Left renal pelvis (tissue), 4 donors: ENCODE data around the gene TUBB4B. TPM values are rescaled to one million over a fixed set of nuclear protein-coding genes. Genes with fewer than 3 reads are reported as not detected.
"Not testable (repeated sequence)": the region's sequence is repeated elsewhere in the genome, so short reads cannot be mapped to it uniquely, and the experiment has no call there.

Source experiments
- DNase-seq, 4 donors: peaks; one replicate each; pipeline ENCODE4 v3.0.0-alpha.2; 2013; ENCODE audit warnings: low read depth in 4 of 4, low spot score in 3 of 4
- polyA plus RNA-seq, 4 donors: library from polyadenylated mRNA; unstranded; fragments of 120-200 nt; gene quantifications; one replicate each; pipeline ENCODE4 v1.2.1, GENCODE V29; 2013; ENCODE audit not compliant: insufficient read length in 4 of 4

Gene TUBB4B
- polyA plus RNA-seq, 4 donors: 149 to 396 (median 315) TPM

DNA sequence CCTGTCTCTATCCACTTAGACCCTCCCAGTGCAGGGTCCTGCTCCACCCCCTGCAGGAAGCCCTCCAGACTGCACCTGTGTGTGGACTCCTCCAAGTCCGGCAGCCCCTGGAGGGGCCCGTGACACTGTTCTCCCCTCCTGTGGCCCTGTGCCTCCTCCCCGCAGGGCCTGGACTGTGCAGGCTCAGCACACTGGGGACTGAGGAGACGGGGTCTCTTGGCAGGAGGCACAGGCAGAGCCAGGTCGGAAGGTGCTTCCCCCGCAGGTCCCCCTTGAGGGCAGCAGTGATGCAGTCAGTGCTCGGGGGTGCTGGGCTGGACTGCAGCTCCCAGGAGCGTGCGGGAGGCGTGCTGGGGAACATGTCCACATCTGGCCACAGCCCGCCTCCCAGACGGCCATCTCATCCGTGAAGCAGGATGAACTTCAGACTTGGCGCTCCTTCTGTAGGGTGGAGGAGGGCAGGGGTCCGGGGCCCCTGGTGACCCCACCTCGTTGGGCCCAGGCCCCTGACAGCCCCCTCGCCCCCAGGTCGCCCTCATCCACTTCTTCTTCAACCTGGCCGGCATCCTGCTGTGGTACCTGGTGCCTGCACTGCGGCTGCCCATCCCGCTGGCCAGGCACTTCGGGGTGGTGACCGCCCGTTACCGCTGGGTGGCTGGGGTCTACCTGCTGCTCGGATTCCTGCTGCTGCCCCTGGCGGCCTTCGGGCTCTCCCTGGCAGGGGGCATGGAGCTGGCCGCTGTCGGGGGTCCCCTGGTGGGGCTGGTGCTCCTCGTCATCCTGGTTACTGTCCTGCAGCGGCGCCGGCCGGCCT is 5.5 kb upstream of the TUBB4B start:
- no peak for DNase-seq

DNA sequence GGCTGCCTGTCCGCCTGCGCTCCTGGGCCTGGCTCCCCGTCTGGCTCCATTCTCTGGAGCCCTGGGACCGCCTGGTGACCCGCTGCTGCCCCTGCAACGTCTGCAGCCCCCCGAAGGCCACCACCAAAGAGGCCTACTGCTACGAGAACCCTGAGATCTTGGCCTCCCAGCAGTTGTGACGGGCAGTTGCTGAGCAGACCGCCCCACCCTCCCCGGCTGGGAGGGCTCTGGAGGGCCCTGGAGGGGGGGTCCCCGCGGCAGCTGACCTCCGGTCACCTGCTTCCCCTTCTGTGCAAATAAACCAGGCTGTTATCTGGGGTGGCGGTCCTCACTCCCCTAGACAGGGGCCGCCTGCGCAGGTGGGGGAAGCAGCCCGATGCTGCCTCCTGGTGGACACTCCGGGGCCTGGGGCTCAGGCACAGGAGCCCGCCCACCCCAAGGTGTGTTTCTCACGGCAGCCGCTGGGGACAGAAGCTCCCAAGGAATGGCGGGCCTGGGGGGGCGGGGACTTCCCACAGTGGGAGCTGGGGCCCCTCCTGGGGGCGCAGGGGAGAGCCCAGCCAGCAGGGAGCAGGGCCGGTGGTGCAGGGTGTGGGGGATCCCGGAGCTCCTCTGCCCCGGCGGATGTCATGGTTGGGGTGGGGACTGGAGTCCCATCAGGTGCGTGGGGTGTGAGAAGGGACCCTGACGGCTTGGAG is 4.7 kb upstream of the TUBB4B start:
- peak; percentile 47 to 68 (median 58) for DNase-seq

DNA sequence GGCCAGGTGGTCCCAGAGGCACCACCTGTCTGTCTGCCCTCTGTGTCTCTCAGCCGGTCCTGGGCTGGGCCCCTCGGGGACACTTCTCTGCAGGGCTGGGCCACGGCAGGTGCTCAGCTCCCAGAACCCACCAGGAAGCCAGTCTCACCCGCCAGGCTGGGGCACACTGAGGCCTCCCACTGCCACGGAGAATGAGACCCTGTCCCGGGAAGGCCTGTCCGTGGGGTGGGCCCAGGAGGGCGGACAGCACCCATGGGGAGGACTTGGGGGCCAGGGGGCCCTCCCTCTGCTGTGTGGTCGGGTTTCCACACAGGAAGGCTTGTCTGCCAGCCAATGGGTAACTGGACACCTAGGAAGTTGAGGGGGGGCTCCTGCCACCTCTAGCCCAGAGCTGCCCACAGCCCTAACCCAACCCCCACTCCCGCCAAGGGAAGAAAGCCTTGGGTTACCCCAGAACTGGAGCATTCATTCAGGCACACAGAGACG is 4.1 kb upstream of the TUBB4B start:
- no peak for DNase-seq

DNA sequence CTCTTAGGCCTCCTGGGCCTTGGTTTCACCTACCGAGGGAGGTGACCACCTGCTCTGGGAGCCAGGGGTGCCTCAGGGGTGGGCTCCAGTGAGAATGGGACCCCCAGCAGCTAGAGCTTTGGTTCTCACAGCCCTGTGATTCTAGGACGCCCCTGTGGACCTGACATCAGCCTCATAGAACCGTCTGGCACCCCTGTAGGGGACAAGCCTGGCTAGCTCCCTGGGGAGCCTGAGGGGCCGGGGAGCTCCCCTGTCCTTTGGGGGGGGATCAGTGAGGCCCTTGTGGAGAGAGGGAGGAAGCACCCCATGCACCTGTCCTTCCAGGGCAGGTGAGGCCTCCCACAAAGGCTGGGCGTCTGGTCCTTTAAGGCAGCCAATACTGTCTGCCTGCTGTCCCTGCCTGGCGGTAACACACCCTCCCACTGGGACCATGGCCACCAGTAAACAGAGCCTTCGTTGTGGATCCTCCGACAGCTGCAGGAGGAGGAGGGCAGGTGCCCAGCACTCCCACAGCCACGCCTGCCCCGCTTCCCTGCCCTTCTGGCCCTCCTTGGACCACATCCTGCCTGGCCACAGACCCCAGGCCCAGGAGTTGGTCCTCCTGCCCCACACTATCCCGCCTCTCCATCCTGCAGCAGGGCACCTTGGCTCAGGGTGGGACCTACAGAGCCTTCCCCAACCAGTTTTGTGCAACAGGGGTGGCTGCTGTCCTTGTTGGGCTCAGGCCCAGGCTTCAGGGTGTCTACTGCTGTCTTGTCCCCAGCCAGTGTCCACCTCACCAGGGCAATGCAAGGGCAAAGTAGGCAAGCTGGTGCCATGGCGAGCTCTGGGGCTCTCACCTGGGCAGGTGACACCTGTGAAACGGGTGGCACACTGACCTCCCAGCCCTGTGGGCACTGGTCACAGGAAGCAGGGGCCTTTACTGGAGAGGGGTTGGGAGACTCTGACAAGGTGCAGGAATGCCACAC is 3.0 kb upstream of the TUBB4B start:
- DNase-seq: no peak

DNA sequence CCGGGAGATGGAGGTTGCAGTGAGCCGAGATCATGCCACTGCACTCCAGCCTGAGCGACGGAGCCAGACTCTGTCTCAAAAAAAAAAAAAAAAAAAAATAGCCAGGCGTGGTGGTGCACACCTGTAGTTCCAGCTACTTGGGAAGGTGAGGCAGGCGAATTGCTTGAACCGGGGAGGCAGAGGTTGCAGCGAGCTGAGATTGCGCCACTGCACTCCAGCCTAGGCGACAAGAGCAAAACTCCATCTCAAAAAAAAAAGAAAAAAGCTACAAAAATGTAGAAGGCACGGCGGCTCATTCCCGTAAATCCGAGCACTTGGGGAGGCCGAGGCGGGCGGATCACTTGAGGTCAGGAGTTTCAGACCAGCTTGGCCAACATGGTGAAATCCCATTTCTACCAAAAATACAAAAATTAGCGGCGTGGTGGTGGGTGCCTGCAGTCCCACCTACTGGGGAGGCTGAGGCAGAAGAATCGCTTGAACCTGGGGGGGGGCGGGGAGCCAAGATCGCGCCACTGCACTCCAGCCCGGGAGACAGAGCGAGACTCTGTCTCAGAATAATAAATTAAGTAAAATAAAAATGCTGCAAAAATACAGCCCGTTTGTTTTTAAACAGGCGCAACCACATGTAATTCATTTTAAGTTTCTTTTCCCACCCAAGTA is 1.4 kb upstream of the TUBB4B start:
- not testable (repeated sequence) for DNase-seq

DNA sequence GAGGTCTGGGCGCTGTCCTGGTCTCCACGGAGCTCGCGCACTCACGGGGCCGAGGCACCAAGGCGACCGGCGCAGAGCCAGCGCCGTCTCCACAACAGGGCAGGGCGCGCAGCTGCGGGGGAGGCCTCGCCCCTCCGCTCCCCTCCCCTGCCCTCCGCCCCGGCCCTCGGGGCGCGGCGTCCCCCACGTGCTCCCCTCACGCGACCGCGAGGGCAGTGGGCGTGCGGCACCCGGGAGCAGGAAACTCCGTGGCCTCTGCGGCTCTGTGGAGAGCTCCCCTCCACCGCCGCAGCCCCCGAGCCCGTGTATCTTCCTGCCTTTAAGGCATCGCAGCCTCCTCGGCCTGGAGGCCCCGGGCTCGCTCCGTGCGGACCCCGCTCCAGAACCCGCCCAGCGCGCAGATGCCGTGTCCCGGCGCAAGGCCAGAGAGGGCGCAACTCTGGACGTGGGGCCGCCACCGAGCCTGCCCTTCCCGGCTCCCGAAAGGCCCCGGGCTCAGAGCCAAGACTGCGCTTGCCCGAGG is 708 bp upstream of the TUBB4B start:
- peak in 1 of 4 donors; percentile 59 for DNase-seq

DNA sequence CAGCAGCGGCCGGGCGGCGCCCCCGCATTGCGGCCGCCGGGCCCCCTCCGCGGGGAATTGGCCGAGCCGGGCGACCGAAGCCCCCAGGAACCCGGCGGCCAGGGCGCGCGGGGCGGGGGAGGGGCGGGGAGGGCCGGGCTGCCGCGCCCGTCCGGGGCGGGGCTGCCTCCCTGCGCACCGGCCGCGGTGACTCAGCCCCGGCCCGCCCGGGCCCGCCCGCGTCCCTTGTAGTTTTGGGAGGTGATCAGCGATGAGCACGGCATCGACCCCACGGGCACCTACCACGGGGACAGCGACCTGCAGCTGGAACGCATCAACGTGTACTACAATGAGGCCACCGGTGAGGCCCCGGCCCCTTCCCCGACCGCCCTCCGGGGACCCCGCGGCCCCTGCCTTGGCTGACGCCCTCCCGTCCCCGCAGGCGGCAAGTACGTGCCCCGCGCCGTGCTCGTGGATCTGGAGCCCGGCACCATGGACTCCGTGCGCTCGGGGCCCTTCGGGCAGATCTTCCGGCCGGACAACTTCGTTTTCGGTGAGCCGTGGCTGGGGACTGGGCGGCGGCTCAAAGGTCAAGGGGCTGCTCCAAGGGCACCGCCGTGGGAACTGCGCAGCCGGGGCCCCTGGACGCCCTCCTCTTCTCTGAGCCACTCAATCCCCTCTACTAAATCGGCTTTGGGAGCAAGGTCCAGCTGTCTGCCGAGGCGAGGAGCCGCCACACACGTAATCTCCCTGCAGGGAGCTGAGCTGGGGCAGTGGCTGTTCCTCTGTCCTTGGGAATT is 592 bp downstream of the TUBB4B start:
- DNase-seq: no peak

DNA sequence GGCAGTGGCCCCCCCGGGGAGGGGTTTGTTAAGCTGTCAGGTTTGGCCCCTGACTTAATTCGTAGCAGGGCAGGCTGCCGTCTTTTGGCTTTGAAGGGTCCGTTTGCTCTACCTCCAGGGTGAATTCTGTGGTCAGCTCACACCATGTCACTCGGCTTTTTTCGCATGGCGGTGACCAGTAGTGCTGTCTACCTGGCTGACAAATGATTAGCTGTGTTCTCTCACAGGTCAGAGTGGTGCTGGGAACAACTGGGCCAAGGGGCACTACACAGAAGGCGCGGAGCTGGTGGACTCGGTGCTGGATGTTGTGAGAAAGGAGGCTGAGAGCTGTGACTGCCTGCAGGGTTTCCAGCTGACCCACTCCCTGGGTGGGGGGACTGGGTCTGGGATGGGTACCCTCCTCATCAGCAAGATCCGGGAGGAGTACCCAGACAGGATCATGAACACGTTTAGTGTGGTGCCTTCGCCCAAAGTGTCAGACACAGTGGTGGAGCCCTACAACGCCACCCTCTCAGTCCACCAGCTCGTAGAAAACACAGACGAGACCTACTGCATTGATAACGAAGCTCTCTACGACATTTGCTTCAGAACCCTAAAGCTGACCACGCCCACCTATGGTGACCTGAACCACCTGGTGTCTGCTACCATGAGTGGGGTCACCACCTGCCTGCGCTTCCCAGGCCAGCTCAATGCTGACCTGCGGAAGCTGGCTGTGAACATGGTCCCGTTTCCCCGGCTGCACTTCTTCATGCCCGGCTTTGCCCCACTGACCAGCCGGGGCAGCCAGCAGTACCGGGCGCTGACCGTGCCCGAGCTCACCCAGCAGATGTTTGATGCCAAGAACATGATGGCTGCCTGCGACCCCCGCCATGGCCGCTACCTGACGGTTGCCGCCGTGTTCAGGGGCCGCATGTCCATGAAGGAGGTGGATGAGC is 1.4 kb downstream of the TUBB4B start:
- DNase-seq: no peak

DNA sequence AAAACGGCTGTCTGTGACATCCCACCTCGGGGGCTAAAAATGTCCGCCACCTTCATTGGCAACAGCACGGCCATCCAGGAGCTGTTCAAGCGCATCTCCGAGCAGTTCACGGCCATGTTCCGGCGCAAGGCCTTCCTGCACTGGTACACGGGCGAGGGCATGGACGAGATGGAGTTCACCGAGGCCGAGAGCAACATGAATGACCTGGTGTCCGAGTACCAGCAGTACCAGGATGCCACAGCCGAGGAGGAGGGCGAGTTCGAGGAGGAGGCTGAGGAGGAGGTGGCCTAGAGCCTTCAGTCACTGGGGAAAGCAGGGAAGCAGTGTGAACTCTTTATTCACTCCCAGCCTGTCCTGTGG is 2.2 kb downstream of the TUBB4B start:
- DNase-seq: not testable (repeated sequence)

DNA sequence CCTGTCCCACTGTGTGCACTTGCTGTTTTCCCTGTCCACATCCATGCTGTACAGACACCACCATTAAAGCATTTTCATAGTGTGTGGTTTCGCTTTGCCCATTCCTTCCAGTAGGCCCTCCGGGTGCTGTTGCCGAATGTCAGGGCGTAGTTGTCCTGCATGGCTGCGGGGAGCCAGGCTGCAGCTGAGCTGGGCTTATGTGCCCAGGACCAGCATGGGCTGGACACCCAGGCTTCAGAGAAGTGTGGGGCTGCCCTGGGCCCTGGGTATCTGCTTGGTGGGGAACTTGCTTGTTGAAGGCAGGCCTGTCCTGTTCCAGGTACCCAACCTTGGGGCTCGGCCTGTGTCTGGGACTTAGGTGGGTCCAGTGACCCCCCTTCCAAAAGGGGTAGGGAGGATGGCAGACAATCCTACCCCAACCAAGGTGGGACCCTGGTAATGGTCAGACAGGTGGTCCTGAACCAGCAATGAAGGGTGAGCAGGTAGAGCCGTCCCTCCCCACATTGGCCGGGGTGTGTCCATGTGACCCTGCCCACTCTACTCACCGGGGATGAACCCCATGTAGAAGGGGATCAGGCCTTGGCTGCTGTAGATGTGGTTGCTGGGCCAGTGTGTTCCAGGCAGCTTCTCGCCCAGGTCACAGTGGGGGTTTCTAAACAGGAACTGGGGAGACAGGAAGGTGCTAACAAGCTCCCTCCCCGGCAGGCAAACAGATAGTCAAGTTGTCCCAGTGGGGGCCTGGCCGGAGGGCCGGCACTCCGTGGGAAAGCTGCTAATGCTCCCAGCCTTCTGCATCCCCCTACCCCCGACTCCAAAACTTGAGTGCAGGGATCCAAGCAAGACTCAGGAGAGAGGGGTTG is 2.8 kb downstream of the TUBB4B start:
- DNase-seq: no peak

DNA sequence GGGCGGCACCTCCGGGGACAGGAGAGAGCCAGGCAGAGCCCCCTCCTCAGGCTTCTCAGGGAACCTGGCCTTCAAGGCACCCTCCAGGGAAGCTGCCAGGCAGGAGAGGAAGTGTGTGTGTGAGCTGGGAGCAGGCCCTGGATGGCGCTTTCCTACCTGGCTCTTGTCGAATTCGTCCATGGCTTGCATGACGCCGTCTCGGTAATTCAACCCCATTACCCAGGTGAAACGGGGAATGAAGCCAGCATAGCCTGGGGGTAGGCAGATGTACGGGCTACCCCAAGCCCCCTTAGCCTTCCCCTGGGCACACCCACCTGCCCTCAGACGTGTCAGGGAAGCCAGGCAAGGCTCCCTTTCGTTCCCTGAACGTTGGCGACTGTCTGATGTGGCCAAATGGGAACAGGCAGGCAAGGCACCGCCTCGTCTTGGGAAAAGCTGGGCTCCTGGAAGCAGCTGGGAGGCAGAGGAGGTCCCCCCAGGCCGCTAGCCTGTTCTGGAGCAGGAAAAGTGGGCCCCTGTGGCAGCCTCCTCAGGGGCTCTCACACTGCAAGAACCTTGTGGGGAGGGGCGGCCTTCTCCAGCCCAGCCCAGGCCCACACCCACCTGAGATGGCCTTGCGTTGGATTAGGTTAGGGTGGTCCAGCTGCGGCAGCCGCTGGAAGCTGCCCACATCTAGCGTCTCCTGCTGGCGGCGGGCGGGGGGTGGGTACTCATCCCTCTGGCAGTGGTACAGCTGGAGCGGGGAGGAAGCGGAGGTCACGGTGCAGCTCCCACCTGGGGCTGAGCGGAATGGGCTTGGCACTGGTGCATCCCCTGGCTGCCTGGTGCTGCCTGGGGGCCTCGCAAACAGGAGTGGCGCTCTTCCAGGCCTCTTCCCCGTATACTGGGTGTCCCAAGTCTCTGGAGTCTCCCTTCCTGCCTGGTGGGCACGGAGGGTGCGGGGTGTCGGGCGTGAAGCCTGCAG is 3.7 kb downstream of the TUBB4B start:
- no peak for DNase-seq

DNA sequence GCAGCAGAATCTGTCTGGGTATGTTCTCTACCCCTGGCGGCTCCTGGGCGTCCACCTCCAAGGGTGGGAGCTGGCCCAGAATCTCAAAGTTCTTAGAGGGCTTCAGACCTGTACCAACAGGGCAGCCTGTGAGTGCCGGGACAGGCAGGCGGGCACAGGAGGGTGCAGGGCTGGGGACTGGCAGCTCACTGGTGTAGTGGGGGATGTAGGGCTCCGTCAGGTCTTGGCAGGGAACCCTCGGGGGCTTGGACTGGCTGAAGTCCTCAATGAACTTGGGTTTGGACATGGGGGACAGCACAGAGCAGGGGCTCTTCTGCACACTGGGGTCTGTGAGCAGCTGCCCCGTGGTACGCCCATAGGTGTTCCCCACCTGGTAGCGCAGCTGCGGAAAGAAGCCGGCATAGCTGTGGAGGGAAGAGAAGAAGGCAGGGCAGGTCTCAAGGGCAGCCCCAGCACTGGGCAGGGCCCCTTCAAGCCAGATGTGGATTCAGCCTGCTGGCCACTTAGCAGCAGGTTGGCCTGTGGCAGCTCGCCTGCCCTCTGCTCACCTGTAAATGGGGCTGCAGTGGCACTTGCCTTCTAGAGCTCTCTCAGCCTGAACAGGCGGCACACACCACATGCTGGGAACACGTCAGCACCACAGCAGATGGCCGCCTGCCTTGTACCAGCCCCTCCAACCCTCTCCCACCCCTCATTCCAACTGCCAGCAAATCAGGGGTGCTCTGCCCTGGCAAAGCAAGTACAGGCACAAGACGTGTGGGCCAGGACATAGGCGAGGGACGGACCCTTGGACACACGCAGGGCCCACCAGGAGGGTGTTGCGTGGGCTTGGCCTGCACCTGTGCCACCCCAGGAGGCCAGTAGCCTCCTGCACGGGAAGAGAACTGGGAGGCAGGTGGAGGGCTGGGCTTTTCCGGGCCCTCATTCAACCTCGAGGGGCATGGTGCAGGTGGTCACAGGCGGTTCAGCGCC is 4.6 kb downstream of the TUBB4B start:
- no peak for DNase-seq

DNA sequence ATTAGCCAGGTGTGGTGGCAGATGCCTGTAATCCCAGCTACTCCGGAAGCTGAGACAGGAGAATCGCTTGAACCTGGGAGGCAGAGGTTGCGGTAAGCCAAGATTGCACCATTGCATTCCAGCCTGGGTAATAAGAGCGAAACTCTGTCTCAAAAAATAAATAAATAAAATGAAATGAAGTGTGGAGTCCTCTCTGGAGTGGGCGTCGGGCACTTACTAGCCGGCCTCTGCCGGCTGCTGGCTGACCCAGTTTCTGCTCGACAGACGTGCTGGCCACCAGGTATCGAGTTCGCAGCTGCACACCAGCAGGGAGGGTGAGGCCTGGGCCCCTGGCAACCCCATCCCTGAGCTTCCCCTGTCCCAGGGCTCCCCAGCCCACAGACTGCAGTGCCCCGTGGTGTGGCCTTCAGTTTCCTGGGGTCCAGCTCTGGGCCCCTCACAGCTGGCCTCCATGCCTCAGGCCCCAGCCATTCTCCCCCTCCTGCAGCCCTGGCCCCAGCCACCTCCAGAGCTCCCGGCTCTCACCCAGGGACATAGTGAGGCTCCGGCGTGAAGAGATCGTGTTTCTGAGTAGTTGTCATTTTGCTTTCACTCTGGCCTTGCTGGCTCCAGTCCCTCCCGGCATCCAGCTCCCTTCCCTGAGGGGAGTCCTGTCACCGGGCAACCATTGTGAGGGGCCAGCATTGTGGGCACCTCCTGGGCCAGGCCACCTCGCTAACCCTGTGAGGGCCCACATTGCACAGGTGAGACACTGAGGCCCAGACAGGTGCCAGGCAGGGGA is 6.2 kb downstream of the TUBB4B start:
- DNase-seq: no peak

DNA sequence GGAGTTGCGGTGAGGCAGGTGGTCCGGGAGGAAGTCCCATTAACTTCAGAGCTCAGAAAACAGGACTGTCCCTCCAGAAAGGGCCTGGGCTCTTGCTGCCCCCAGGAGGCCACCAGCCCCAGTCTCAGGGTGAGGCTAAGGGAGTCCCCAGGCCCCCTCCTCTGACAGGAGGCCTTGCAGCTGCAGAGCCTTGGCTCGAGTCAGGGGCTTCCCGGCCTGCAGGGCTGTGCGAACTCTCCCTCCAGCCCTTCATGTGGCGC is 6.8 kb downstream of the TUBB4B start:
- DNase-seq: no peak
